Neutrophil (primary cell): ENCODE measurements around the gene RAF1.
A peak's percentile ranks its signal among the peaks of the same experiment; 100 is the strongest.
"Not testable (repeated sequence)": the region's sequence is repeated elsewhere in the genome, so short reads cannot be mapped to it uniquely, and the experiment has no call there.

Experiments
- H3K27ac ChIP-seq: fragments of 200-600 bp; sonication (generic); 2 replicates; pipeline ENCODE4 v1.5.1; 2016; ENCODE audit warnings: mild to moderate bottlenecking, moderate library complexity
- H3K27me3 ChIP-seq: fragments of 200-600 bp; sonication (generic); 2 replicates; pipeline ENCODE4 v1.6.0; 2016; ENCODE audit warnings: mild to moderate bottlenecking
- H3K36me3 ChIP-seq: fragments of 200-600 bp; sonication (generic); 2 replicates; pipeline ENCODE4 v1.5.1; 2017
- H3K4me1 ChIP-seq, 2 experiments: fragments of 200-600 bp in 1 of 2; sonication (generic) in 1 of 2; 1 replicate in 1 of 2; 2 replicates in 1 of 2; pipeline versions ENCODE4 v1.5.1 to v1.6.1; 2013 to 2016; ENCODE audit warnings: low read depth in 1 of 2, low read length in 1 of 2, mild to moderate bottlenecking in 1 of 2, moderate library complexity in 1 of 2; ENCODE audit not compliant: control insufficient read depth in 1 of 2, insufficient read depth in 1 of 2
- H3K4me3 ChIP-seq, 2 experiments: fragments of 200-600 bp in 1 of 2; sonication (generic) in 1 of 2; 1 replicate in 1 of 2; 2 replicates in 1 of 2; pipeline ENCODE4 v1.5.1; 2013 to 2016; ENCODE audit warnings: low read depth in 1 of 2, low read length in 1 of 2, mild to moderate bottlenecking in 1 of 2, moderate library complexity in 1 of 2
- H3K9me3 ChIP-seq: fragments of 200-600 bp; sonication (generic); 2 replicates; pipeline ENCODE4 v1.5.1; 2016
- CTCF ChIP-seq: fragments of 200-600 bp; sonication (generic); IDR thresholded peaks from 2 replicates; pipeline ENCODE4 v1.5.1; 2016; ENCODE audit warnings: antibody characterized with exemption

The RAF1 gene

GRCh38 chr3:12633108-12633507 lies 30.8 kb downstream of the RAF1 start:
- H3K4me3 ChIP-seq = no peak overlapping the region
- H3K27me3 ChIP-seq = no peaks in the 10 kb centered on the region
- peaks cover 12% of the 10 kb centered on the region for H3K36me3 ChIP-seq
- H3K27ac ChIP-seq = peak overlapping the region; percentile 56
- no peak for TF ChIP-seq CTCF
- H3K9me3 ChIP-seq = no peaks in the 10 kb centered on the region
- H3K4me1 ChIP-seq = peaks cover 13 to 31% of the 10 kb centered on the region in 2 experiments

- no peaks in the 10 kb centered on the region for H3K9me3 ChIP-seq
- peaks cover 13 to 30% of the 10 kb centered on the region in 2 experiments for H3K4me1 ChIP-seq
- no peak for TF ChIP-seq CTCF
- H3K36me3 ChIP-seq = peaks cover 9% of the 10 kb centered on the region
- H3K27me3 ChIP-seq = no peaks in the 10 kb centered on the region
- peak overlapping the region; percentile 56 for H3K27ac ChIP-seq
- H3K4me3 ChIP-seq = no peak overlapping the region
These were observed 31.4 kb downstream of the RAF1 start for GRCh38 chr3:12632523-12632922.

GRCh38 chr3:12630843-12631242 lies 33.1 kb downstream of the RAF1 start:
- H3K27me3 ChIP-seq, H3K9me3 ChIP-seq, H3K36me3 ChIP-seq, H3K4me3 ChIP-seq: not testable (repeated sequence)
- peak overlapping the region; percentile 76 for H3K27ac ChIP-seq
- peaks cover 19 to 43% of the 10 kb centered on the region in 2 experiments for H3K4me1 ChIP-seq

GRCh38 chr3:12630292-12630691 lies 33.6 kb downstream of the RAF1 start:
- Histone ChIP-seq H3K27ac (peak overlapping the region; percentile 76), H3K4me3 (no peak overlapping the region), H3K36me3 (no peaks in the 10 kb centered on the region), H3K27me3 (no peaks in the 10 kb centered on the region), H3K4me1 (peaks cover 24 to 48% of the 10 kb centered on the region in 2 experiments), H3K9me3 (no peaks in the 10 kb centered on the region)
- no peak for TF ChIP-seq CTCF

- no peaks in the 10 kb centered on the region for H3K9me3 ChIP-seq
- TF ChIP-seq CTCF = no peak
- no peak overlapping the region for H3K4me3 ChIP-seq
- H3K27me3 ChIP-seq = no peaks in the 10 kb centered on the region
- H3K36me3 ChIP-seq = no peaks in the 10 kb centered on the region
- H3K4me1 ChIP-seq = peaks cover 28 to 53% of the 10 kb centered on the region in 2 experiments
- peak overlapping the region; percentile 76 for H3K27ac ChIP-seq
These were observed 34.4 kb downstream of the RAF1 start for GRCh38 chr3:12629560-12629959.

GRCh38 chr3:12628813-12629212 lies 35.1 kb downstream of the RAF1 start:
- Histone ChIP-seq H3K27ac (peak overlapping the region; percentile 76), H3K36me3 (no peaks in the 10 kb centered on the region), H3K9me3 (no peaks in the 10 kb centered on the region), H3K4me3 (no peak overlapping the region), H3K27me3 (no peaks in the 10 kb centered on the region), H3K4me1 (peaks cover 31 to 57% of the 10 kb centered on the region in 2 experiments)
- TF ChIP-seq CTCF = no peak
